IPS-18a (cell line): ENCODE measurements around the gene TRAM2.

Experiments
- H3K27ac ChIP-seq: one replicate; pipeline ENCODE4 v1.5.1; 2013; ENCODE audit warnings: low read length
- H3K27me3 ChIP-seq: one replicate; pipeline ENCODE4 v1.6.1; 2013; ENCODE audit warnings: mild to moderate bottlenecking, low read length; ENCODE audit not compliant: control insufficient read depth, insufficient read depth
- H3K36me3 ChIP-seq: one replicate; pipeline ENCODE4 v1.6.1; 2013; ENCODE audit warnings: low read depth, low read length; ENCODE audit not compliant: control insufficient read depth
- H3K4me1 ChIP-seq: one replicate; pipeline ENCODE4 v1.6.1; 2013; ENCODE audit warnings: low read depth, low read length; ENCODE audit not compliant: control insufficient read depth
- H3K4me3 ChIP-seq: one replicate; pipeline ENCODE4 v1.5.1; 2013; ENCODE audit warnings: low read length
- H3K9ac ChIP-seq: one replicate; pipeline ENCODE4 v1.6.1; 2013; ENCODE audit warnings: mild to moderate bottlenecking, low read length, moderate library complexity
- H3K9me3 ChIP-seq: one replicate; pipeline ENCODE4 v1.6.1; 2013; ENCODE audit warnings: low read depth, low read length; ENCODE audit not compliant: control insufficient read depth

Gene TRAM2

DNA sequence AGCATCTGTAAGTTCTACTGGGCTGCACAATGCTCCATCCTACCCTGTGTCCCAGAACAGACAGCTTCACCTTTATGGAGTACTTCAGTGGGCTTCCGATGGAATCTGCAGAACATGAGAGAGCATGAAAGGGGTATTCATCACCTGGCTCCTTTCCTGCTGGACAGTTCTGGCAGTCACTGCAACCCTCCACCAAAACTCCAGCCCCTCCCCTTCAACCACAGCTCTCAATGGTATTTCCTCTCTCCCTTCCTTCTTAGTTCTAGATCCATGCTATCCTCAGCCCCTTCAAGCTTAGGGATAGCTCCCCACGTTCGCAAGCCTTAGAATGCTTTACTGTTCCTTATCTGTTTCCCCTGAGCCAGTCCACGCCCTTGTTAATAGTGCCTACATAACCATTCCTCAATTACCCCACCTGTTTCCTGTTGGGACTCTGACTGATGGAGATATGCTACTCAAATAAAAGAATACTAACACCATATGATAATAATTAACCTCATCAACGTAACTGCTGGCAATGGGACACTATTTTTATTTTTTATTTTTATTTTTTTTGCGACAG lies 26.8 kb downstream of the TRAM2 start:
- no peak overlapping the region for H3K9ac ChIP-seq
- H3K27ac ChIP-seq = no peak overlapping the region
- no peaks in the 10 kb centered on the region for H3K36me3 ChIP-seq
- H3K9me3 ChIP-seq = no peaks in the 10 kb centered on the region
- peaks cover 20% of the 10 kb centered on the region for H3K4me1 ChIP-seq
- no peak overlapping the region for H3K4me3 ChIP-seq
- H3K27me3 ChIP-seq = no peaks in the 10 kb centered on the region

DNA sequence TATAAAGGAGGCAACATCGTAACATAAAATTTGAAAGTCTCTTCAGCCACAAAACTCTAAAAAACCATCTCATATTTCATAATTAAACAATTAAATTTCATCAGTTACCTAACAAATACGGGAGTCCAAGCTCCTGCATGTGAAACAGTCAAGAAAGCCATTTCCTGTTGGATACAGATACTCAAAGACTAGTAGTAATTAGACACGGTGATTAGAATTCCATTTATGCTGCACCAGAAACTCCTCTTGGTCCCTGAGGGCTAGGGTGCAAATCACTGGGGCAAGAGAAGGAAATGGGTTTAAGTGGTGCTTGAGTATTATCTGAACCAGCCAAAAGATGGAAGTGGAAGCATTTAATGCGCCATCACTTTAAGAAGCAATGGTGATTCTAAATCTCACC lies 27.4 kb downstream of the TRAM2 start:
- Histone ChIP-seq H3K4me1 (peaks cover 20% of the 10 kb centered on the region), H3K4me3 (no peak overlapping the region), H3K27ac (no peak overlapping the region), H3K27me3 (no peaks in the 10 kb centered on the region), H3K9ac (no peak overlapping the region), H3K9me3 (no peaks in the 10 kb centered on the region), H3K36me3 (no peaks in the 10 kb centered on the region)

DNA sequence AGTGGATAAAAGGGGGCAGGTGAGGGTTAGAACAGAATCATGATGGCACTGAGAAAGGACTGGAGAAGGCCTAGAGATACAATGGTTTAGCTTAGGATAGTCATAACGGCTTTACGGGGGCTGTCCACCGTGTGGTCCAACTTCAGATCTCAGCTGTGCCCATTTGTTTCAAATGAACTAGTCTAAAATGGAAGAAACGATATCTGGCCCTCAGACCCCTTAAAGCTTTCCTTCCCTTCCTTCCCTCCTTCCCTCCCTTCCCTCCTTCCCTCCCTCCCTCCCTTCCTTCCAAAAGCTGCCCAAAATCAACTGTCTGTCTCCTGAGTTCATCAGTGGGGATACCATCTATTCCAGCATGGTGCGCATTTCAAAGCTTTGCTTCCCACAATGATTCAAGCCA lies 27.9 kb downstream of the TRAM2 start:
- Histone ChIP-seq H3K9ac (no peak overlapping the region), H3K9me3 (no peaks in the 10 kb centered on the region), H3K27me3 (no peaks in the 10 kb centered on the region), H3K4me1 (peaks cover 20% of the 10 kb centered on the region), H3K4me3 (no peak overlapping the region), H3K27ac (no peak overlapping the region), H3K36me3 (no peaks in the 10 kb centered on the region)

DNA sequence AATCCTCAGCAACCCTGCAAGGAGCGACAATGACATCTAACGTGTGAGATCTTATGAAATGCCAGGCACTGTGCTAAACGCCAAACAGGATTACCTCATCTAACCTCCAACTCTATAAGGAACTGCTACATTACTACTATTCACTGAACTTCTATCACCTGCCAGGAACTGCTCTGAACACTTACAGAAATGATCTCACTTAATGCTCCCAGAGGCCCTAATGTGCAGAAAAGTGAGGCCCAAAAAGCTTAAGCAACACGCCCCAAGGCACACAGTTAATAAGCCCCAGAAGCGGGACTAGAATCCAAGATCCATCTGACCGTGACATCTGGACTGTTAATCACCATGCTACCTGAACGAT lies 28.5 kb downstream of the TRAM2 start:
- Histone ChIP-seq H3K27me3 (no peaks in the 10 kb centered on the region), H3K9ac (no peak overlapping the region), H3K9me3 (no peaks in the 10 kb centered on the region), H3K27ac (no peak overlapping the region), H3K36me3 (no peaks in the 10 kb centered on the region), H3K4me3 (no peak overlapping the region), H3K4me1 (peaks cover 25% of the 10 kb centered on the region)

DNA sequence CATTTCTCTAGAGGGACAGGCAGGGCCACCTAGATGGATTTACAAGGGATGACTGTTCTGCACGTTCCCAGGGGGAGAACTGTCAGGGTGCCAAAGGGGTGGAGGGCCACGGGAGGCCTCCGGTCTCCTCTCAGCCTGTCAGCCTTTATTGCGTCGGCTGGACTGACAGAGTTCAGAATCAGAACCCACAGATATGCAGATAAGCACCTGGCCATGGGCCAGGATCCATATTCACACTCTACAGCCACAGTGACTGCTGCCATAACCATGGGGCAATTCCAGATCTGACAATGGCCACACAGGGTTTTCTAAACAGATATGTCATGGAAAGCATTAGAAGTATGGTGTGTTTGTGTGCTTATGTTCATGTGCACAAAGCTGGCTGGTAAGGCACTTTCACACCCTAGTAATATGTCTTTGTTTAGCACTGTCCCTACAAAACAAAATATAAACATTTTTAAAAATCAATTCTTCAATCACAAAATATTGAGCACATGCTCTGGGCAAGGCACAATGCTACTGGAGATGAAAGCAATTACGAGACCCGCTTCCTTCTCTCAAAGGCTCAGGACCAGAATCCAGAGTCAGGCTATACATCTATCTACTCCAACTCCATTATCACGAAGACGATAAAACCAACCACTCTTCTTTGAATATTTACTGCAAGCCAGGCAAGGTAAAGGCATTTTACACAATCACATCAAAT lies 29.1 kb downstream of the TRAM2 start:
- Histone ChIP-seq H3K4me3 (no peak overlapping the region), H3K9ac (no peak overlapping the region), H3K27me3 (no peaks in the 10 kb centered on the region), H3K4me1 (peaks cover 25% of the 10 kb centered on the region), H3K36me3 (no peaks in the 10 kb centered on the region), H3K9me3 (no peaks in the 10 kb centered on the region), H3K27ac (no peak overlapping the region)

DNA sequence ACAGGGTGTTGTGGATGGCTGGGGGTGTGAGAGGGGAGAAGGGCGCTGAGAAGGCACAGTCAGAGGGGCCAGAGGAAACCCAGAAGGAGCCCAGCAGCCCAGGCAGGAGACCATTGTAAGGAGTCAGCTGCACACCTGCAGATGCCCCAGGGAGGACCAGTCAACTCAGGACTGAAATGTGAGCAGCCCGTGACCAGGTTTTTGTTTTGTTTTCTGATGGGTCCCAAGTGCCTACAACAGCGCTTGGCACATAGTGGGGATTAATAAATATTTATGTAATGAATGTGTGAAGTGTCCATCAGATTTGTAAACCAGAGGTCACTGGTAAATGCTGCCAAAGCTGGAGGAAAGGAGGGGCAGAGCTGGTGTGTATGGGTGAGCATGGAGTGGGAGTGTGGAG lies 30.2 kb downstream of the TRAM2 start:
- no peaks in the 10 kb centered on the region for H3K36me3 ChIP-seq
- no peaks in the 10 kb centered on the region for H3K9me3 ChIP-seq
- H3K9ac ChIP-seq = no peak overlapping the region
- peaks cover 14% of the 10 kb centered on the region for H3K4me1 ChIP-seq
- H3K27me3 ChIP-seq = no peaks in the 10 kb centered on the region
- H3K27ac ChIP-seq = no peak overlapping the region
- H3K4me3 ChIP-seq = no peak overlapping the region

DNA sequence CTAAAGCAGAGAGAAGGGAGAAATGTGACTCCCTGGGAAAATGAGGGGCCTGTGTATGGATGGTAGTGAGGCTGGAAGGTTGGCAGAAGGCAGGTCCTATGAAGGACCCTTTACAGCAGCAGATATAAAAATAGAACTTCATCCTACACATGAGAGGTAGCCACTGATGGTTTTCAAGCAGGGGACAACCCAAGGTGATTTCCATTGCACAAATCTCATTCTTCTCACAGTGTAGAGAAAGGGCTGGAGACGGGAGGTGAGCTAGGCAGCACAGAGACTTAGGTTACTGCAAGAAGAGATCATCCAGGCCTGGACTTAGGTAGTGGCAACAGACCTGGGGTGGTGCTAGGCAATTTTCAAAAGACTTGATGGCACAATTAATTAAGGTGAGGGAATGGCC lies 30.7 kb downstream of the TRAM2 start:
- no peak overlapping the region for H3K4me3 ChIP-seq
- no peaks in the 10 kb centered on the region for H3K36me3 ChIP-seq
- no peaks in the 10 kb centered on the region for H3K9me3 ChIP-seq
- H3K9ac ChIP-seq = no peak overlapping the region
- no peaks in the 10 kb centered on the region for H3K27me3 ChIP-seq
- H3K4me1 ChIP-seq = peaks cover 9% of the 10 kb centered on the region
- no peak overlapping the region for H3K27ac ChIP-seq

DNA sequence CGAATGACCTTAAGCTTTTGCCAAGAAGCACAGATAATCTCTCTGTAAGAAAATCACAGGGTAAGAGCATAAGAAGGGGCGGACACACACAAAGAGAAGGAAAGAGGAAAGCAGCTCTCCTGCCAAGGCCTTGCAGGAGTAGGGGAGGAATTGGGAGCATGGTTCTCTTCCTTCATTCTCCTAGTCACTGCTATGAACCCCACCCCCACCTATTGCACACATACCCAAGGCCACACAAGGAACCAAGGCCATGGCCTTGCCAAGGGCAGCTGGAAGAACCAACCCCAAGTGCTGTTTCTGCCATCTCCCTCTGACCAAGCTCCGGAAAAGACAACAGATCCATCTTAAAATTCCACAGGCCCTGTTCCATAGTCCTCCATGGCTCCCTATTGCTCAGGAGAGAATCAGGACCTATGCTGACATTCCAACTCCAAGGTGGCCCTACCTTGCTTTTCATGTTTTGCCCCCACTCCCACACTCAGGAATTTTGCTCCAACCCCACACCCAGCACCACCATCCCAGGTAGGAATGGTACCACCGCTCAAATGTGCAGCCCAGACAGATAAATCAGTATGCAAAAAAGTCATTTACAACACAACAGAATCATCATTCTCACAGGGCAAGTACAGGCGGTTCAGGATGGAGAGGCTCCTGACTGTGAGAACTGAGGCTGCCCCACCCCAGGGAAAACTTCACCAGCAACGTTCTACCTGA lies 31.3 kb downstream of the TRAM2 start:
- no peak overlapping the region for H3K4me3 ChIP-seq
- no peaks in the 10 kb centered on the region for H3K9me3 ChIP-seq
- no peak overlapping the region for H3K9ac ChIP-seq
- peaks cover 4% of the 10 kb centered on the region for H3K4me1 ChIP-seq
- no peak overlapping the region for H3K27ac ChIP-seq
- no peaks in the 10 kb centered on the region for H3K36me3 ChIP-seq
- H3K27me3 ChIP-seq = no peaks in the 10 kb centered on the region

DNA sequence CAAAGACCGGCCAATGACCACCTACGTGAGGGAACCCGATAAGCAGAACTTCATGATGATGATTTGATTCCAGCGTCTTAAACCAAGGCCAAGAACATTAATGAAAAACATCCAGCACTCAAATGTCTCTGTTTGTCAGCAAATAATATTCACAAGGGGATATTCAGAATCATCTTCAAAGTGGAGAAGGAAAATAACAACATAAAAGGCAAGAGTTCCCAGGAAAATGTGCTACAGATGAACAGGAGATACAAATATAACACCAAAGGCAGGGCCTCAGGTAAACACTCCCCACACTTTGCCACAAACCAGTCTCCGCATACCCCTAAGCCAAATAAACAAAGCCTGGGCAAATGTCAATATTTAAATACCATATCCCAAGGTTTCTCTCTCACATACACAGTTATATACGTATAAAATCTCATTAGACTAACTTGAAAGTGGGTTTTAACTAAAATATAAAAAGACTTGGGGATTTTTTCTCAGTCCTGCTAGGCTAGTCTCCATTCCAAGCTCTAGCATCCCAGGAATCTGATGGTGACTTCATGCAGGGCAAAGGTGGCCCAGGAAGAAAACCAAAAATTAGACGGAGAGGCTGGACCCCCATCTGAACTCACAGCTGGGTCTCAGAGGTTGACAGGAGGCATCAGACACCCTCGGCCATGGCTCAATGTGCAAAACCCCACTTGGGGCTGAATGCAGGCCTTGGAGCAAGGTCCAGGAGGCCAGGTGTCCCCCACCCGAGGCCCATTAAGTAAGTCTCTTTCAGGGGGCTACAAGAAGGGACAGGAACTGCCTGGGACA lies 32.1 kb downstream of the TRAM2 start:
- Histone ChIP-seq H3K36me3 (no peaks in the 10 kb centered on the region), H3K27ac (no peak overlapping the region), H3K9ac (no peak overlapping the region), H3K4me1 (peaks cover 4% of the 10 kb centered on the region), H3K27me3 (no peaks in the 10 kb centered on the region), H3K9me3 (no peaks in the 10 kb centered on the region), H3K4me3 (no peak overlapping the region)

DNA sequence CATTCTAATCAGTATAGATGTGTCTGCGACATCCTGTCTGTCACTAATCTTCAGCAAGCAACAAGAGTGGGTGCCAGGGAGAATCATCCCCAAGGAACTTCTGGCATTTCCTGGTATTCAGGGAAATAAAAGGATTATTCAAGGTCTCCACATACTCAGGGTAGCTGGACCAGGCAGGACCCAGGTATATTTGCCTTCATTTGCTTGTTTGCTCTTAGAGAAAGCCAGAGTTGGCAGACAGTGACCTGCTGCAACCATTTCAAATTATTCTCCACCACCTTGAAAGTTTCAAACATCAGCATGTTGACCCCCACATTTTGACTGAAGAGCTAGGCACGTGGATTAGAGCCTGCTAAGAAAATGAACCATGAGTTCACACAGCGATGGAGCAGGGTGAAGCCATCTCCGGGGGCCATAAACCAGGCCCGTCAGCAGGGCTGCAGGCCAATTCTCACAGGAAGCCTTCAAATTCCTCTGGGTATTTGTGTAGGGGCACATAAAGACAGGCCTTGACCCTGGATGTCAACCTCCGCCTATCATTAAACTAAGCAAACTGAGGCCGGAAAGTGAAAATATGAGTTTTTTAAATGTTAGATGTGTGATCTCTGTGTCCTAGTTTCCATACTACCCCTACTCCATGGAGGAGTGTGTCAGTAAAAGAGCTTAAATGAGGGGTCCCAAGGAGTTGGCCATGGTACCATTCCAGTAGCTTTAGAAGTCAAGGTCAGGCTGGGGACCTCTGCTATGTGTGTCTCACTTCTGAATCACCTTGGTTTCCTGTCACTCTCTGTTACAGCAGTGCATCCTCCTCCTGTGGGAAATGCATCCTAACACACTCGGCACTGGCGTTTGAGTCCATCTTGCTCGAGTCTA lies 32.9 kb downstream of the TRAM2 start:
- Histone ChIP-seq H3K36me3 (no peaks in the 10 kb centered on the region), H3K27me3 (no peaks in the 10 kb centered on the region), H3K27ac (no peak overlapping the region), H3K4me1 (peaks cover 4% of the 10 kb centered on the region), H3K9ac (no peak overlapping the region), H3K4me3 (no peak overlapping the region), H3K9me3 (no peaks in the 10 kb centered on the region)

DNA sequence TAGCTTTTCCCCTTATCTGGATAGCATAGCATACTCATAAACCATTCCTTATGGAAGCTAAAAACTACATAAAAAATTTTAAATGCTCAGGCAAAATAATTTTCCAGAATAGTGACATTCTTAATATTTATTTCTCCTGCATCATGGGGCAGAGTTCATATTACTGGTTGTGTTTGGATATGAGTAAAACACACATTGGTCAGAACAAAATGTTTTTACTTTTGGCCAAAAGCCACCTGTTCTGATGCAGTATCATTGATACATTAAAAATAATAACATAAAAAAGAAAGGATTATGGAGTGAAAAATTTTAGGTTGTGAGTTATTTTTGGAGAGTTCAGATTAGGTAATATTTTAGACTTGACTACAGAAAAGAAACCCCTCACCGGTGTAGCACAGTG lies 33.6 kb downstream of the TRAM2 start:
- Histone ChIP-seq H3K27me3 (no peaks in the 10 kb centered on the region), H3K9ac (no peak overlapping the region), H3K4me3 (no peak overlapping the region), H3K9me3 (no peaks in the 10 kb centered on the region), H3K4me1 (peaks cover 4% of the 10 kb centered on the region), H3K27ac (no peak overlapping the region), H3K36me3 (no peaks in the 10 kb centered on the region)
